HG03025 (cell line): ENCODE measurements around the gene OGN.

ENCODE experiments used
- ATAC-seq: cut with Tn5 transposase; IDR thresholded peaks from one replicate; pipeline ENCODE4 v1.9.1; 2021; ENCODE audit warnings: mild to moderate bottlenecking, moderate library complexity; ENCODE audit not compliant: unreplicated experiment, low FRiP score

Gene OGN

GRCh38 chr9:92349771-92350739, 54.3 kb downstream of the OGN start:
- no peak for ATAC-seq

DNA sequence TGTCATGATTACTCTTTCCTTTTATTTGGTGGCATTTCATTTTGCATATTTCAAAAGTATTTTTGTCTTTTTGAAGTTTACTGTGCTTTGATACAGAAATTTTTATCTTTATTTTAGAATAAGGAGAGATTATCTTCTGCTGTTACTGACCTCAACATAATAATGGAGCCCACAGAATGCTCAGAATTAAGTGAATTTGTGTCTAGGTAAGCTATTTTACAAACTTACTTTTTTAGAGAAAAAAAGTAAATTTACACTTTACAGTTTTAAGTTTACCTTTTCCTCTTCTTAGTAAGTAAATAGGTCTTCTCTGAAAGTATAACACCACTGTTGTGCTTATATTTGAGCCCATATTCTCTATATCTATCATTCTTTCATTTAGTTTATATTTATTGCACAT, 58.8 kb downstream of the OGN start:
- ATAC-seq = no peak

- ATAC-seq = no peak
These were observed 61.4 kb downstream of the OGN start for GRCh38 chr9:92342825-92343488.

GRCh38 chr9:92341578-92341977, 62.8 kb downstream of the OGN start:
- ATAC-seq = no peak

DNA sequence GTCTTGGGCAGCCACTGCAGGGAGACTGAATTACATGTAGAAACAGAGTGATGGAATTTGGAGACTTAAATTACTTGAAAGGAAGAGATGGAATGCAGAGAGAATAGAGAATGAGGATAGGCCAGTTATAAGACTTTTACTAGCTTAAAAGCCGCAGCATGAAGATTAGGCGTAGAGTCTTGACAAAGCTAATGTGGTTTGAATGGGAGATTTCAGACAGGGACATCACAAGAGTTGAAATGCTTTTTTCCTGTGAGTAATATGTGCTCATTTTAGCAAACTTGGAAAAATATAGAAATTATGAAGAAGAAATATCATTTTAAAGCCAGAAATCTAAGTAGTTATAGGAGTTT, 71.1 kb downstream of the OGN start:
- ATAC-seq = no peak
